SK-N-SH treated with all-trans-retinoic acid at 6 μM for 48 hours (cell line): ENCODE data around the gene PNLDC1.
"Not testable (repeated sequence)": the region's sequence is repeated elsewhere in the genome, so short reads cannot be mapped to it uniquely, and the experiment has no call there.

Source experiments
- GLIS3 ChIP-seq: fragments of 250-450 bp; sonication (Bioruptor Pico); IDR thresholded peaks from 2 replicates; pipeline ENCODE4 v1.5.0; 2020; ENCODE audit warnings: mild to moderate bottlenecking, moderate library complexity
- PPARA ChIP-seq: fragments of 250-450 bp; sonication (Bioruptor Pico); IDR thresholded peaks from 2 replicates; pipeline ENCODE4 v1.5.0; 2020; ENCODE audit warnings: mild to moderate bottlenecking, borderline replicate concordance
- RARB ChIP-seq: fragments of 250-450 bp; sonication (Bioruptor Pico); IDR thresholded peaks from 2 replicates; pipeline ENCODE4 v1.8.0; 2021; ENCODE audit warnings: mild to moderate bottlenecking, moderate library complexity
- ZC3H10 ChIP-seq: fragments of 250-450 bp; sonication (Bioruptor Pico); IDR thresholded peaks from 2 replicates; pipeline ENCODE4 v1.5.1; 2021; ENCODE audit warnings: mild to moderate bottlenecking, moderate library complexity

- not testable (repeated sequence) for TF ChIP-seq GLIS3 (CRISPR knock-in tag); PPARA; RARB; ZC3H10 (CRISPR knock-in tag)
These were observed 49.8 kb downstream of the PNLDC1 start for GRCh38 chr6:159849851-159850250.
